Measurements from ENCODE around the gene OR51L1. TPM values are rescaled to one million over a fixed set of nuclear protein-coding genes. Genes with fewer than 3 reads are reported as not detected.

Gene OR51L1
- total and polyA plus RNA-seq, 2 of the 8 experiments (the other 6 are each of a cell fraction or from before 2014, with no cell fraction given) = not detected

GRCh38 chr11:5043380-5043779 lies 48.7 kb downstream of the OR51L1 start (continued):
- no peak for TF ChIP-seq CTCF (IDR thresholded peaks at IDR 0.05; ENCODE audit: control extremely low read depth in 1 of 3, insufficient read depth in 1 of 3, low read depth in 1 of 3, low read length in 3 of 3)
- no peak for TF ChIP-seq MAFK (IDR thresholded peaks at IDR 0.05; ENCODE audit: low read depth, low read length)
- no peak for TF ChIP-seq KDM5A (IDR thresholded peaks at IDR 0.05; ENCODE audit: low read length)
- no peak for TF ChIP-seq KDM1A (IDR thresholded peaks at IDR 0.05; ENCODE audit: borderline replicate concordance, low read length)
- TF ChIP-seq, protein P1, sequence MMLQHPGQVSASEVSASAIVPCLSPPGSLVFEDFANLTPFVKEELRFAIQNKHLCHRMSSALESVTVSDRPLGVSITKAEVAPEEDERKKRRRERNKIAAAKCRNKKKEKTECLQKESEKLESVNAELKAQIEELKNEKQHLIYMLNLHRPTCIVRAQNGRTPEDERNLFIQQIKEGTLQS (IDR thresholded peaks at IDR 0.05; ENCODE audit: insufficient read depth, low read depth, low read length) = no peak
